RWPE1 (cell line): Measurements from ENCODE around the gene GPR55.

Experiments used
- CTCF ChIA-PET: fragments of 350-600 bp; sonication (Branson Sonifier 250); formaldehyde crosslinking; extraction: SDS; loops from one replicate; lab custom pipeline; 2021; lab: Yijun Ruan, JAX
- POLR2A ChIA-PET: fragments of 400-600 bp; formaldehyde crosslinking; extraction: SDS; loops from one replicate; lab custom pipeline; 2020; ENCODE audit warnings: antibody characterized with exemption; ENCODE audit not compliant: low non-redundant PET; lab: Yijun Ruan, JAX
- DNase-seq: peaks from one replicate; pipeline ENCODE4 v3.0.0; 2012; ENCODE audit warnings: low spot score
- H3K27ac ChIP-seq: fragments of 450-650 bp; 2 replicates; pipeline ENCODE4 v1.5.1; 2017
- TF ChIP-seq, protein P1 (sequence below): fragments of 450-650 bp; conservative IDR thresholded peaks from 2 replicates; pipeline ENCODE4 v1.5.1; 2017; ENCODE audit warnings: low read depth, mild to moderate bottlenecking

The GPR55 gene

DNA sequence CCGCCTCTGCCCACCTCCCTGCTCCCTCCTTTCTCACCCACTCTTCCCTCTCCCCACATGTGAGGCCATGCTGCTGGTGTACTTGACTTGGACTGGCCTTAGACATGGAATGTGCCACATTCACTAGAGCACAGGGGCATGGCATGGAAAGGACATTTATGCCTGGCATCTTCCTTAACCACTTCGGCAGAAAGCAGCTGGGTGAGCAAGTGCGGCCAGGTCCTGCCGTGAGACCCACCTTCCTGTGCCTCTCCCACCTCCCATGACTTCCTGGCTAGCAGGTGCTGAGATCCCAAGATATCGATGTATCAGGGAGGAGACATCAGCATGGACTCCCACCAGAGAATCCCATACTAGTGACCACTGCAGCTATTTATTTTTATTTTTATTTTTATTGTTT lies 13.0 kb downstream of the GPR55 start:
- H3K27ac ChIP-seq, result no peak overlapping the region
- ChIA-PET CTCF (interaction anchor here (1.0 to 1.6 kb wide), 2 partner anchors 8 to 10 kb away, joined by 3 to 4 read pairs; no protein-coding TSS in a partner anchor), POLR2A (no interaction called here)
- DNase-seq, result no peak
- TF ChIP-seq, protein P1, sequence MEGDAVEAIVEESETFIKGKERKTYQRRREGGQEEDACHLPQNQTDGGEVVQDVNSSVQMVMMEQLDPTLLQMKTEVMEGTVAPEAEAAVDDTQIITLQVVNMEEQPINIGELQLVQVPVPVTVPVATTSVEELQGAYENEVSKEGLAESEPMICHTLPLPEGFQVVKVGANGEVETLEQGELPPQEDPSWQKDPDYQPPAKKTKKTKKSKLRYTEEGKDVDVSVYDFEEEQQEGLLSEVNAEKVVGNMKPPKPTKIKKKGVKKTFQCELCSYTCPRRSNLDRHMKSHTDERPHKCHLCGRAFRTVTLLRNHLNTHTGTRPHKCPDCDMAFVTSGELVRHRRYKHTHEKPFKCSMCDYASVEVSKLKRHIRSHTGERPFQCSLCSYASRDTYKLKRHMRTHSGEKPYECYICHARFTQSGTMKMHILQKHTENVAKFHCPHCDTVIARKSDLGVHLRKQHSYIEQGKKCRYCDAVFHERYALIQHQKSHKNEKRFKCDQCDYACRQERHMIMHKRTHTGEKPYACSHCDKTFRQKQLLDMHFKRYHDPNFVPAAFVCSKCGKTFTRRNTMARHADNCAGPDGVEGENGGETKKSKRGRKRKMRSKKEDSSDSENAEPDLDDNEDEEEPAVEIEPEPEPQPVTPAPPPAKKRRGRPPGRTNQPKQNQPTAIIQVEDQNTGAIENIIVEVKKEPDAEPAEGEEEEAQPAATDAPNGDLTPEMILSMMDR, result no peak

DNA sequence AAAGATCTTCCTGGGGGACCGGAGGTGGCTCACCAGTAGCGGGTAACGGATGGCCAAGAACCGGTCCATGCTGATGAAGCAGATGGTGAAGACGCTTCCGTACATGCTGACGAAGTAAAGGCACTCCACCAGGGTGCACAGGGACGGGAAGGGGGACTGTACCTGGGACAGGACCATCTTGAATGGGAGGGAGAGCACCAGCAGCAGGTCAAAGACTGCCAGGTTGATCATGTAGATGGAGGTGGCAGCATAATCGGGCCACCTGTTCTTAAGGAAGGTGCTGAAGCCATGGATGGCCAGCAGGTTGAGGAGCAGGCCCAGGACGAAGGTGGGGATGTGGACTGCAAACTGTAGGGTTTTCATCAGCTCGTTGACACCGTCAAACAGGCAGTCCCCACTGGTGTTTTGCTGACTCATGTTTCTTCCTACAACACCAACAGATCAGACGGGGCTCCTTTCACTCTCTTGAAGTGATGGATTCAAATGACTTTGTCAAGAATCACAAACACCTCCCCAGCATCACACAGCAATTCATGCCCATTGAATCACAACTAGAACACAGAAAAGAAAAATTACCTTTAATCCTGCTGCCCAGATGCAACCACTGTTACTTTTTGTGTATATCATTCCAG lies 14.4 kb downstream of the GPR55 start:
- ChIA-PET CTCF (interaction anchor here (1.3 kb wide), 1 partner anchor 8 kb away, joined by 3 read pairs; no protein-coding TSS in a partner anchor), POLR2A (no interaction called here)
- no peak overlapping the region for H3K27ac ChIP-seq
- no peak for DNase-seq
- TF ChIP-seq, protein P1, result no peak

DNA sequence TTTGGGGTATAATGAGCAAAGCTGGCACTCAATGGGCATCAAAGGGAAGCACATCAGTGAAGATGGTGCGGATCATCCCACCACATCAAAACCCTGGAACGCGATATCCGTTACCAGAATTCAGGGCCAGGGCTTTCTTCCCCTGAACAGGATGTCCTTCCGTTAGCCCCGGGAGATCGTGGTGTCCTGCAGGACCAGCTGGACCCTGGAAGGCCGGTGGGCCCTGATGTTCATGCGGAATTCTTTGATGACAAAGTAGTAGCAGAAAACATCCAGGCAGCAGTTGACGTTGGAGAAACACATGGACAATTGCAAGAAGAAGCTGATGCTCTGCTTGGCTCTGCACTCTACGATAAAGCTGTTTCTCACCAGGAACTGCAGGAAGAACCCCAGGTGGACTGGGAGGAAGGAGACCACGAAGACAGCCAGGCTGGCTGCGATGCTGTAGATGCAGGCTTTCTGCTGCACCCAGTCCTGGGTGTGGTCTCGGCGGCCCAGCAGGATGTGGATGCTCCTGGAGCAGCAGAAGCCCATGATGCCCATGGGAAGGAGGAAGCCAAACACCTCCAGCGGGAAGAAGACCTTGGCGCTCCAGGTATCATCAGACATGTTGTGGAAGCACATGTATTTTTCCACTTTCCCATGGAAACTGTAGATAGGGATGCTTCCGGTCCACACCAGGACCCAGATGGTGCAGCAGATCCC lies 15.0 kb downstream of the GPR55 start:
- CTCF ChIA-PET, result interaction anchor here (1.3 to 2.7 kb wide), 2 partner anchors 8 to 77 kb away, joined by 3 to 16 read pairs; no protein-coding TSS in a partner anchor
- POLR2A ChIA-PET, result no interaction called here
- H3K27ac ChIP-seq, result no peak overlapping the region
- TF ChIP-seq, protein P1, result no peak
- DNase-seq, result no peak

DNA sequence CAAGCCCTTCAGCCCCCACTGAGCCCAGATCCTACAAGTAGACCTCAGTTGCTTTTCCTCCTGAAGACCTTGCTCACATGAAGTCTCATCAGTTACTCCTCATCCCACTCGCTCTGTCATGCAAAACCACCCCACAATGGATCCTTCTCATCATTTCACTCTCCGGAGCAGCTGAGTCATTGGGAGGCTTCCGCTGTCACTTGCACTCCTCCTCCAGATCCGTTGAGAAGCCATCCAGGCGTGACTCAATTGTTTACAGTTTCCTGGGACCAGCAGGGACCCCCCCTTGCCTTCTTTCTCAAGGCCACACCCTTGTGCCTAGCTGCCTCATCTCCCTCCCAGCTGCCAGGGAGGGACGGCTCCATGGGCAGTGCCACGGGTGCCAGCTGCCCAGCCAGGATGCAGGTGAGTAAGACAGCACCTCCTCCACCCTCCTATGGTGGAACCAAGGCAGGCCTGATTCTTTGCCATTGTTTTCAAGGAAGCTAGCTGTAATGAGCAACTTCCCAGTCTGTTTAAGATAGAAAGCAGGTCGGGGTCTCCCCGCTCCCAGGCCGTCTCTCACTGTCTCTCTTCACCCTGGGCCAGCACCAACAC lies 16.3 kb downstream of the GPR55 start:
- TF ChIP-seq, protein P1, result no peak
- POLR2A ChIA-PET, result no interaction called here
- H3K27ac ChIP-seq, result peak overlapping the region; percentile 58
- CTCF ChIA-PET, result interaction anchor here (2.7 kb wide), 1 partner anchor 79 kb away, joined by 16 read pairs; no protein-coding TSS in a partner anchor
- DNase-seq, result peak; percentile 72

DNA sequence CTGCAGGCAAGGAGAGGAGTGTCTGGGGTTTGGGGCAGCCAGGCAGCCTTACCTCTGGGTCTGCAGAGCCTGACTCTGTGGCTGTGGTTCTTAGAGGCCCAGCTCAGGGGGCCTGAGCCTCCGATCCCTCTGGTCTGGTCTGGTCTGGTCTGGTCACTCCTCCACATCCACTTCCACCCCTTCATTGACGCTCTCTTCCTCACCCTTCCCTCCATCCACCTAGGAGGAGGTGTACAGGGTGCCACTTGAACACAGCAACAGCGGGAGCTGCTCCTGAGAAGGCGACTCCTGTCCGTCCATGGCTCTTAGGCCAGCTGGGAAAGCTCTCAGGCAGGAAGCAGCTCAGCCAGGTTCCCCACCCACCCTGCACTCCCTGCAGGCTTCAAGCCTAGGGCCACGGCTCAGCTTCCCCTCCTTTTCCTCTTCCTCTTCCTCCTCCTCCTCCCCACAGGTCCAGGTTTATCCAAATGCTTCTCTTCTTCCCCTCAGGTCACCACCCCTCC lies 16.9 kb downstream of the GPR55 start:
- DNase-seq, result no peak
- H3K27ac ChIP-seq, result peak overlapping the region; percentile 58
- ChIA-PET CTCF (interaction anchor here (2.7 kb wide), 1 partner anchor 79 kb away, joined by 16 read pairs; no protein-coding TSS in a partner anchor), POLR2A (no interaction called here)
- TF ChIP-seq, protein P1, result no peak
